ENCODE data around the gene RBM17. TPM values are rescaled to one million over a fixed set of nuclear protein-coding genes. Genes with fewer than 3 reads are reported as not detected.

The RBM17 gene
- total RNA-seq, 1 experiment from 2014 or later: 133 TPM

- Mint-ChIP-seq H3K27ac (ENCODE audit: unreplicated experiment) (no peak overlapping the region), H3K27me3 (ENCODE audit: unreplicated experiment) (peaks cover 18% of the 10 kb centered on the region), H3K36me3 (ENCODE audit: insufficient read depth, unreplicated experiment) (no peaks in the 10 kb centered on the region), H3K9me3 (ENCODE audit: low read depth, unreplicated experiment) (no peaks in the 10 kb centered on the region), H3K4me3 (ENCODE audit: low read depth, unreplicated experiment) (no peak overlapping the region), H3K4me1 (ENCODE audit: low read depth, unreplicated experiment) (no peaks in the 10 kb centered on the region)
- DNase-seq: no peak
- intact Hi-C loops (cut with micrococcal nuclease; ENCODE audit: unreplicated experiment): no loop called here
- CTCF ChIA-PET: no interaction called here
- no TSS peak for BruUV-seq (replicated peaks)
- no peak for TF ChIP-seq CTCF (IDR thresholded peaks at IDR 0.05; ENCODE audit: unreplicated experiment)
Observed at GRCh38 chr10:6128087-6128486, 39.3 kb downstream of the RBM17 start.

GRCh38 chr10:6128591-6129251 lies 39.9 kb downstream of the RBM17 start:
- Mint-ChIP-seq H3K4me1 (ENCODE audit: low read depth, unreplicated experiment) (no peaks in the 10 kb centered on the region), H3K9me3 (ENCODE audit: low read depth, unreplicated experiment) (no peaks in the 10 kb centered on the region), H3K4me3 (ENCODE audit: low read depth, unreplicated experiment) (no peak overlapping the region), H3K36me3 (ENCODE audit: insufficient read depth, unreplicated experiment) (no peaks in the 10 kb centered on the region), H3K27ac (ENCODE audit: unreplicated experiment) (no peak overlapping the region), H3K27me3 (ENCODE audit: unreplicated experiment) (peaks cover 18% of the 10 kb centered on the region)
- no peak for TF ChIP-seq CTCF (IDR thresholded peaks at IDR 0.05; ENCODE audit: unreplicated experiment)
- CTCF ChIA-PET: interaction anchor here (0.6 kb wide), 1 partner anchor 278 kb away, joined by 5 read pairs; no protein-coding TSS in a partner anchor
- no peak for DNase-seq
- intact Hi-C loops (cut with micrococcal nuclease; ENCODE audit: unreplicated experiment): no loop called here
- BruUV-seq (replicated peaks): no TSS peak

- no peak for TF ChIP-seq CTCF (IDR thresholded peaks at IDR 0.05; ENCODE audit: unreplicated experiment)
- no peaks in the 10 kb centered on the region for H3K9me3 Mint-ChIP-seq (ENCODE audit: low read depth, unreplicated experiment)
- H3K4me3 Mint-ChIP-seq (ENCODE audit: low read depth, unreplicated experiment): no peak overlapping the region
- H3K27me3 Mint-ChIP-seq (ENCODE audit: unreplicated experiment): peaks cover 41% of the 10 kb centered on the region
- H3K36me3 Mint-ChIP-seq (ENCODE audit: insufficient read depth, unreplicated experiment): no peaks in the 10 kb centered on the region
- H3K4me1 Mint-ChIP-seq (ENCODE audit: low read depth, unreplicated experiment): no peaks in the 10 kb centered on the region
- BruUV-seq (replicated peaks): no TSS peak
- no peak for DNase-seq
- CTCF ChIA-PET: no interaction called here
- intact Hi-C loops (cut with micrococcal nuclease; ENCODE audit: unreplicated experiment): no loop called here
- H3K27ac Mint-ChIP-seq (ENCODE audit: unreplicated experiment): no peak overlapping the region
Observed at GRCh38 chr10:6130848-6131470, 42.1 kb downstream of the RBM17 start.

GRCh38 chr10:6133331-6134098 lies 44.7 kb downstream of the RBM17 start:
- BruUV-seq (replicated peaks): no TSS peak
- Mint-ChIP-seq H3K27me3 (ENCODE audit: unreplicated experiment) (peaks cover 61% of the 10 kb centered on the region), H3K4me3 (ENCODE audit: low read depth, unreplicated experiment) (no peak overlapping the region), H3K27ac (ENCODE audit: unreplicated experiment) (no peak overlapping the region), H3K9me3 (ENCODE audit: low read depth, unreplicated experiment) (no peaks in the 10 kb centered on the region), H3K4me1 (ENCODE audit: low read depth, unreplicated experiment) (peaks cover 15% of the 10 kb centered on the region), H3K36me3 (ENCODE audit: insufficient read depth, unreplicated experiment) (no peaks in the 10 kb centered on the region)
- CTCF ChIA-PET: interaction anchor here (0.7 kb wide), 1 partner anchor 423 kb away, joined by 3 read pairs; no protein-coding TSS in a partner anchor
- intact Hi-C loops (cut with micrococcal nuclease; ENCODE audit: unreplicated experiment): no loop called here
- TF ChIP-seq CTCF (IDR thresholded peaks at IDR 0.05; ENCODE audit: unreplicated experiment): no peak
- DNase-seq: no peak
